IPS-NIHi11 (cell line): ENCODE results near the gene OR5AL1.
A peak's percentile ranks its signal among the peaks of the same experiment; 100 is the strongest.
"Not testable (repeated sequence)": the region's sequence is repeated elsewhere in the genome, so short reads cannot be mapped to it uniquely, and the experiment has no call there.

Experiments used
- DNase-seq: peaks from one replicate; pipeline ENCODE4 v3.0.0; 2012; ENCODE audit warnings: mixed read lengths, low spot score

OR5AL1 gene

GRCh38 chr11:56412396-56412795 is at the start of gene OR5AL1:
TSS of gene OR5AL1 (plus strand) at chr11:56412696.
- DNase-seq = no peak

- no peak for DNase-seq
Observed at GRCh38 chr11:56375324-56375723, 37.2 kb upstream of the OR5AL1 start, which contains the start of gene OR8U1. TSS of gene OR8U1 (plus strand) at chr11:56375624. CDS start at chr11:56375624, 0 bp downstream.

GRCh38 chr11:56380120-56380519 is 32.4 kb upstream of the OR5AL1 start:
- DNase-seq = no peak

GRCh38 chr11:56394381-56394780 is 18.1 kb upstream of the OR5AL1 start:
- DNase-seq = no peak

GRCh38 chr11:56396047-56396446 is 16.4 kb upstream of the OR5AL1 start:
- peak; percentile 31 for DNase-seq

- not testable (repeated sequence) for DNase-seq
Observed at GRCh38 chr11:56401858-56402461, 10.5 kb upstream of the OR5AL1 start.

- no peak for DNase-seq
Observed at GRCh38 chr11:56404393-56404792, 8.1 kb upstream of the OR5AL1 start.

GRCh38 chr11:56410801-56411200 is 1.7 kb upstream of the OR5AL1 start:
- DNase-seq = no peak

- no peak for DNase-seq
Observed at GRCh38 chr11:56453521-56453920, 41.0 kb downstream of the OR5AL1 start.

- no peak for DNase-seq
Observed at GRCh38 chr11:56457076-56457475, 44.6 kb downstream of the OR5AL1 start.
